Measurements from ENCODE around the gene CD22.
"Not testable (repeated sequence)": the region's sequence is repeated elsewhere in the genome, so short reads cannot be mapped to it uniquely, and the experiment has no call there.

The CD22 gene

GRCh38 chr19:35362261-35363000, 33.4 kb downstream of the CD22 start:
- DNase-seq = no peak

- DNase-seq = no peak
Measured at GRCh38 chr19:35363001-35363590, 34.1 kb downstream of the CD22 start.

GRCh38 chr19:35363711-35364425, 34.9 kb downstream of the CD22 start:
- no peak for DNase-seq

GRCh38 chr19:35365303-35365702, 36.3 kb downstream of the CD22 start:
- DNase-seq = no peak

- no peak for DNase-seq
Measured at GRCh38 chr19:35368378-35368777, 39.4 kb downstream of the CD22 start.

DNA sequence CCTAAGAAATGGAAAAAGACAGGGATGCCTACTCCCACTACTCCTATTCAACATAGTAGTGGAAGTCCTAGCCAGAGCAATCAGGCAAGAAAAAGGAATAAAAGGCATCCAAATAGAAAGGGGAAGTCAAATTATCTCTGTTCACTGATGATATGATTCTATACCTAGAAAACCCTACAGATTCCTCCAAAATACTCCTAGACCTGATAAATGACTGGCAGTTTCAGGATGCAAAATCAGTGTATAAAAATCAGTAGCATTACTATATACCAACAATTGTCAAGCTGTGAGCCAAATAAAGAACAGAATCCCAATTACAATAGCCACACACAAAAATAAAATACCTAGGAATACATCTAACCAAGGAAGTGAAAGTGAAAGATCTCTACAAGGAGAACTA, 40.5 kb downstream of the CD22 start:
- no peak for DNase-seq

- DNase-seq = no peak
Measured at GRCh38 chr19:35370722-35371121, 41.7 kb downstream of the CD22 start, which contains the start of gene GPR42. Gene GPR42, plus strand, starts transcription at chr19:35371068. Its CDS starts 292 bp downstream, at chr19:35371360.

GRCh38 chr19:35373492-35373891, 44.5 kb downstream of the CD22 start:
- no peak for DNase-seq

GRCh38 chr19:35374031-35374430, 45.0 kb downstream of the CD22 start:
- not testable (repeated sequence) for DNase-seq

DNA sequence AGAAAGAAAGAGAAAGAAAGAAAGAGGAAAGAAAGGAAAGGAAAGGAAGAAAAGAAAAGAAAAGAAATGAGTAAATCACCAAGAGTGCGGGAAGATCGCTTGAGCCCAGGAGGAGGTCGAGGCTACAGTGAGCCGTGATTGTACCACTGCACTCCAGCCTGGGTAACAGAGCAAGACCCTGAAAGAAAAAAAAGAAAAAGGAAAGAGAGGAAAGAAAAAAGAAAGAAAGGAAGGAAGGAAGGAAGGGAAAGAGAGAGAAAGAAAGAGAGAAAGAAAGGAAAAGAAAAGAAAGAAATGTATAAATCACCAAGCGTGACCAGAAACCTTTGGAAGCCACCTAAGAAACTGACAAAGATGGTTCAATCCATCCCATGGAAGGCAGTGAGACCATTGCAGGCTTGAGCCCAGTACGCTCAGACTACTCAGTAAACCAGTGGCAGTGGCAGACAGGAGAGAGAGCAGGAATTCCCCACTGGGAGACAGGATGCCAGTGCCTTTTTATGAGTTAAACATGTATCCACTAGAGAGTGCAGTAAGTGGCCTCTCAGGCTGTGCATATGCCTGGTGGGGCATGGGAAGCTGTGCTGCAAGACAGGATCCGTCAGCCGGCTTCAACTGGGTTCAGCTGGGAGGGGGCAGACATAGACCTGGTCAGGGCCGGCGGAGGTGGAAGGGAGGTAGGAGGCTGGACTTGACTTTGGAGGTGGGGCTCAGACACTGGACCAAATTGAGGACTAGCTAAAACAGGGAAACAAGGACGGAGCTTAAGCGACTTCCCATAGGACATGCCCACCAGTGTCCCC, 46.7 kb downstream of the CD22 start:
- no peak for DNase-seq

- DNase-seq = no peak
Measured at GRCh38 chr19:35377656-35378055, 48.7 kb downstream of the CD22 start.

DNA sequence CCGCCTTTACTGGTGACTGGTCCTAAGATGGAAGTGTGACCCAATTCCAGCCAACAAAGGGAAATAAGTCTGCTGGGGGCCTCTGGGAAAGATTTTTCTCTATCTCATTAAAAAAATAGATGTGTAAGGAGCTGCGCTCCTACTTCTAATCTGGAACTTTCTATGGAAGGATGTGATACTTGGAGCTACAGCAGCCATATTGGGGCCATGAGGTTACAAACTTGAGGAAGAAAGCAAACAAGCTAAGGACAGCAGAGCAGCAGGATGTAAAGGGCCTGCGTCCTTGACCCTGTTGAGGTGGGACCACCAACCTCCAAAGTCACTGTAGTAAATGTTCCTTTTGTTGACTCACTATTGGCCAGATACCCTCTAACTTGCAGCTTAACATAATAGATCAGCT, 49.4 kb downstream of the CD22 start:
- DNase-seq = no peak

- DNase-seq = not testable (repeated sequence)
Measured at GRCh38 chr19:35379545-35379944, 50.6 kb downstream of the CD22 start.

GRCh38 chr19:35379992-35380391, 51.0 kb downstream of the CD22 start:
- DNase-seq = no peak

DNA sequence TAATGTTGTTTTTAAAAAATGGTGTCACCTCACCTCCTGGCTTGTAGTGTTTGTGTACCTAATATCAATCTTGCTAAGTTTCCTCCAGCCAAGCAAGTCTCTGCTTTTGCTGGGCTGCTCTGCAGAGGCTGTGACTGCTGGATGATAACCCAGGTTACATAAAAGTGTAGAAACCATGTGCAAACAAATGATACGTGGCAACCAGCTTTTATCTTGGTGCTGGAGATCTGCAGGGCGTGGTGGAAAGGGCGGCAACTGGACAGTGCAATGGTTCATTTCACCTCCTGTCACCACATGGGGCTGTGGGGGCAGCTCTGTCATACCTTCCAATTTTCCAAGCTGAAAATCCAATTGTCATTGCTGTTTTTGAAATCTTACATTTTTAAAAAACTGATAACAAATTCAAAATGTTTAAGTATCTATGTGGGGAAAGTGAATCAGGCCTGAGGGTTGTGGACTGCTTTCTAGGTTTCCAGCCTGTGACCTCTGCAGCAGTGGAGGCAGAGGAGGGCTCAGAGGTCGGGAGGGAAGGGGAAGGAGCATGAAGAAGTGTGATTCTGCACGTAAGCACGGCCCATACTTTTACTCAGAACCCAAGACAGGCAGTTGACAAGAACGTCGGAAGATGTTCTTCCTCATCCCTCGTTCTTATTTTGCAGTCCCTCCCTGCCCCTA, 51.6 kb downstream of the CD22 start:
- no peak for DNase-seq

DNA sequence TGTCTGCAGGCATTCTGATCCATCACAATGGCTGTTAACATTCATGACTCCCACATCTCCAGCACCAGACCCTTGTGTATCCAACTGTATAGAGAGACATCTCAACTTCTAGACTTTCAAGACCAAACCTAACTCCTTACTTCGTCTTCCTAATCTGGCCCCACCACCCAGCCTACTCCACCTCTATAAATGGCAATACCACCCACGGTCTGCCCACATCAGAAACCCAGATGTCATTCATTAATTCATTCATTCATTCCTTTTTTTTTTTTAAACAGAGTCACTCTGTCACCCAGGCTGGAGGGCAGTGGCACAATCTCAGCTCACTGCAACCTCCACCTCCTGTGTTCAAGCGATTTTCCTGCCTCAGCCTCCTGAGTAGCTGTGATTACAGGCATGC, 52.3 kb downstream of the CD22 start:
- DNase-seq = no peak

DNA sequence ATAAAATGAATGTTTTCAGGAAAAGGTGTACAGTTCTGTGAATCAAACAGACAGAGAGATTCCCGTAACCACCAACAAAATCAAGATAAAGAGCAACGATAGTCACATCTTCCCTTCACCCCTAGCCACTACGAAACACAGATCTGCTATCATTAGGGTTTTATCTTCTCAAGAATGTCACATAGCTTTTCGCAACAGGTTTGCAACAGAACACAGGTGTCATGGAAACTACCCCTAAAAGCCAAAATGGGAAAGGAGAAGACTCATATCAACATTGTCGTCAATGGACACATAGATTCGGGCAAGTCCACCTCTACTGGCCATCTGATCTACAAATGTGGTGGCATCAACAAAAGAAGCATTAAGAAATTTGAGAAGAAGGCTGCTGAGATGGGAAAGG, 52.9 kb downstream of the CD22 start:
- DNase-seq = no peak

- no peak for DNase-seq
Measured at GRCh38 chr19:35383536-35383935, 54.5 kb downstream of the CD22 start.

DNA sequence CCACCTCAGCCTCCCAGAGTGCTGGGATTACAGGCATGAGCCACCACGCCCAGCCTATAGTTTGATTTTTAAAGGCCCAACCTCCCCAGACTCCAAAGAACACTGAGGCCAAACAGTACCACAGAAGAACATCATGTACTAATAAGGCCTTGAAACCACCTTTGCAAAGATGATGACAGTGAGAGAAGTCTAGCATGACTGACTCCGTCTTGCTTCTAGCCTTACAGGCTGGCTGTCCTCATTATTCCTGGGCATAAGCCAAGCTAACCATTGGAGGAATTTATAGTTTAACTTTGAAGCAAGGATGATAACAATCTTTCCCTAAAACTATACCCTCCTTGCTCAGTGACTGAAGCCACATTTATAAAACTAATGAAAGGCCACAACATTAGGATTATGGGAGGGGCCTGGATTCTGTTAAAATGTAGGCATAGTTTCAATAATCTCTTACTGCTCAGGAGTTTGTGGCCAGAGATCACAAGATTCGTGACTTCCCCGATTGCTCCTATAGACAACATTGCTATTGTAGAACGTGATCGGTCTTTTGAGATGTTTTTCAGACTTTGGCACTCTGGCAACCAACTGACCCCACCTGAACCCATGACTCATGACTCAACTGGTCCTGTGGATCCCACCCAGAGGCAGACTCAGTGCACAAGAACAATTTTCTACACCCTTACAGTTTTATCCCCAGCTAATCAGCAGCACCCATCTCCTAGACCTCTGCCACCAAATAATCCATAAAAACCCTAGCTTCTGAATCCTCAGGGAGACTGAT, 59.5 kb downstream of the CD22 start:
- DNase-seq = no peak

GRCh38 chr19:35389192-35389861, 60.3 kb downstream of the CD22 start:
- no peak for DNase-seq

Data from stimulated activated CD4-positive, alpha-beta T cell treated with anti-CD3 and anti-CD28 coated beads, Interleukin-4, amount 100 ng/mL, for 1 hour (primary cell).